Activated T-cell treated with anti-CD3 and anti-CD28 coated beads, Interleukin-2, amount 50 U/mL, for 4 hours (primary cell): ENCODE results near the gene MASP2. TPM values are rescaled to one million over a fixed set of nuclear protein-coding genes. Genes with fewer than 3 reads are reported as not detected.

Experiments used
- total RNA-seq, 3 donors: library from RNA; stranded (reverse); gene quantifications; one replicate each; pipeline ENCODE4 v1.2.1, GENCODE V29; 2021

MASP2 gene
- total RNA-seq, 3 donors from 2014 or later, result 0.48 to 1.0 (median 0.50) TPM

Other genes with a start within 250 kb of the MASP2 start
- 100 to 1,000 TPM; 196 to 208 (median 201) TPM for gene TARDBP, start 34.6 kb downstream of the MASP2 start, total RNA-seq
- 100 to 1,000 TPM; 622 to 706 (median 667) TPM for gene SRM, start 12.8 kb upstream of the MASP2 start, total RNA-seq
- 10 to 100 TPM; 82.8 to 86.6 (median 85.1) TPM for gene EXOSC10, start 52.6 kb upstream of the MASP2 start, total RNA-seq
- gene ANGPTL7, start 142.1 kb upstream of the MASP2 start, total RNA-seq, result not detected
- 10 to 100 TPM; 46.4 to 49.6 (median 47.9) TPM for gene MTOR, start 215.3 kb upstream of the MASP2 start, total RNA-seq
- 10 to 100 TPM; 46.1 to 57.8 (median 47.4) TPM for gene UBIAD1, start 226.0 kb upstream of the MASP2 start, total RNA-seq